Stomach (tissue), 9 donors: ENCODE measurements around the gene CHCHD6. TPM values are rescaled to one million over a fixed set of nuclear protein-coding genes. Genes with fewer than 3 reads are reported as not detected.

Source experiments
- DNase-seq, 2 donors: peaks; one replicate each; pipeline versions ENCODE4 v3.0.0 to v3.0.0-alpha.2; 2013 to 2019
- H3K27ac ChIP-seq, 5 donors: fragments of 200-600 bp in 4 of 5; sonication (generic) in 4 of 5; one replicate each; pipeline ENCODE4 v1.5.1; 2013 to 2019; ENCODE audit warnings: mild to moderate bottlenecking in 1 of 5, moderate library complexity in 1 of 5
- H3K27me3 ChIP-seq, 3 donors: fragments of 200-600 bp; sonication (generic); one replicate each; pipeline ENCODE4 v1.5.1; 2017 to 2019; ENCODE audit warnings: mixed run types in 1 of 3
- H3K36me3 ChIP-seq, 4 donors: fragments of 200-600 bp; sonication (generic); 1 replicate in 3 of 4; 2 replicates in 1 of 4; pipeline ENCODE4 v1.5.1; 2016 to 2019
- H3K4me1 ChIP-seq, 4 donors: fragments of 200-600 bp; sonication (generic); one replicate each; pipeline ENCODE4 v1.5.1; 2016 to 2019
- H3K4me3 ChIP-seq, 4 donors: fragments of 200-600 bp; sonication (generic) in 3 of 4; one replicate each; pipeline ENCODE4 v1.5.1; 2016 to 2019; ENCODE audit warnings: mild to moderate bottlenecking in 1 of 4
- H3K9me3 ChIP-seq, 4 donors: fragments of 200-600 bp; sonication (generic); one replicate each; pipeline ENCODE4 v1.5.1; 2016 to 2019
- EP300 ChIP-seq: sonication (generic); formaldehyde crosslinking; IDR thresholded peaks from one replicate; pipeline ENCODE4 v1.6.1; 2017; ENCODE audit warnings: antibody characterized with exemption
- POLR2A ChIP-seq, 4 donors: fragments of 450-650 bp; IDR thresholded peaks; one replicate each; pipeline ENCODE4 v1.6.1; 2016; ENCODE audit warnings: antibody characterized with exemption in 4 of 4, control low read depth in 2 of 4, mild to moderate bottlenecking in 1 of 4, moderate library complexity in 1 of 4
- POLR2AphosphoS5 ChIP-seq, 3 donors: sonication (generic); formaldehyde crosslinking; IDR thresholded peaks; one replicate each; pipeline ENCODE4 v1.6.1; 2016; ENCODE audit warnings: antibody characterized with exemption in 3 of 3
- WGBS, 5 donors: extraction: QIAGEN DNeasy Blood & Tissue Kit in 3 of 5; methylation state at CpG; one replicate each; pipeline versions ENCODE4 v1.1.5 to v1.1.7; 2013 to 2018; 5-methylcytosine and 5-hydroxymethylcytosine counted together
- intact Hi-C: fragments of 100-400 bp; cut with DNase I; formaldehyde crosslinking; loops from one replicate; pipeline ENCODE4 v1.15.1; 2023; ENCODE audit warnings: low total_unique reads
- polyA plus RNA-seq, 3 donors: library from polyadenylated mRNA; stranded (reverse); fragments of 200-250 nt; gene quantifications; one replicate each; pipeline ENCODE4 v1.2.3, GENCODE V29; 2013
- total RNA-seq, 5 donors: library from RNA; depleted of rRNA; stranded (reverse); fragments of >200 nt; gene quantifications; one replicate each; pipeline versions ENCODE4 v1.1.0 to v1.2.3, GENCODE V29; 2014 to 2016
- TF ChIP-seq, protein P1 (sequence below), 7 experiments: fragments of 450-650 bp in 4 of 7; fragments of 200-600 bp in 3 of 7; sonication (generic) in 3 of 7; IDR thresholded peaks; one replicate each; pipeline ENCODE4 v1.5.1; 2016 to 2019; ENCODE audit warnings: antibody characterized with exemption in 7 of 7, control low read depth in 2 of 7, mild to moderate bottlenecking in 1 of 7
- donor health status: healthy with polysubstance abuse.
- donor health status: Bipolar disorder and iron deficiency.
- donor health status: healthy.

CHCHD6 gene
- total and polyA plus RNA-seq, 8 donors, result 4.0 to 40.8 (median 11.9) TPM; not detected in 1

DNA sequence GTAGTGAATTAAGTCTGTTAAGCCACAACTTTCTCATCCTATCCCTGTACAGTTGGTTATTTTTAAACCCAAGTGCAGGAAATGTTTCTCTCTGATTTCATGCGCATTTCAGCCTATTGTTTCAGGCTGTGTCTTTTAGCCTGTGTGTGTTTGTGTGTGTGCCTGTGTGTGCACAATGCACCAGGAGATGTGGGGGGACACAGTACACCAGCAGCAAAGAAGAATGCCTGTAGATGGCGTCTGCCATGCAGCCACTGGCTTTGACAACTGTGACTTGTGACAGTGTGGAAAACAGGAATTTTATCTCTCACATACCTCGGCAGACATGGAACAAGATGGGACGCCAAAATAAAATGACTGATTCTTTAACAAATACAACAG, 235.3 kb downstream of the CHCHD6 start:
- WGBS, 5 donors, result 70 to 74% (median 70%) methylated on average over 4 of the region's 4 CpGs
- intact Hi-C loops, result no loop called here
- Histone ChIP-seq H3K4me1 (no peaks in the 10 kb centered on the region), H3K9me3 (no peaks in the 10 kb centered on the region), H3K27ac (no peak overlapping the region), H3K4me3 (no peak overlapping the region), H3K36me3 (no peaks in the 10 kb centered on the region), H3K27me3 (no peaks in the 10 kb centered on the region)
- TF ChIP-seq, protein P1, sequence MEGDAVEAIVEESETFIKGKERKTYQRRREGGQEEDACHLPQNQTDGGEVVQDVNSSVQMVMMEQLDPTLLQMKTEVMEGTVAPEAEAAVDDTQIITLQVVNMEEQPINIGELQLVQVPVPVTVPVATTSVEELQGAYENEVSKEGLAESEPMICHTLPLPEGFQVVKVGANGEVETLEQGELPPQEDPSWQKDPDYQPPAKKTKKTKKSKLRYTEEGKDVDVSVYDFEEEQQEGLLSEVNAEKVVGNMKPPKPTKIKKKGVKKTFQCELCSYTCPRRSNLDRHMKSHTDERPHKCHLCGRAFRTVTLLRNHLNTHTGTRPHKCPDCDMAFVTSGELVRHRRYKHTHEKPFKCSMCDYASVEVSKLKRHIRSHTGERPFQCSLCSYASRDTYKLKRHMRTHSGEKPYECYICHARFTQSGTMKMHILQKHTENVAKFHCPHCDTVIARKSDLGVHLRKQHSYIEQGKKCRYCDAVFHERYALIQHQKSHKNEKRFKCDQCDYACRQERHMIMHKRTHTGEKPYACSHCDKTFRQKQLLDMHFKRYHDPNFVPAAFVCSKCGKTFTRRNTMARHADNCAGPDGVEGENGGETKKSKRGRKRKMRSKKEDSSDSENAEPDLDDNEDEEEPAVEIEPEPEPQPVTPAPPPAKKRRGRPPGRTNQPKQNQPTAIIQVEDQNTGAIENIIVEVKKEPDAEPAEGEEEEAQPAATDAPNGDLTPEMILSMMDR (IDR thresholded peaks at IDR 0.05), result no peak
- TF ChIP-seq EP300 (no peak), POLR2A (IDR thresholded peaks at IDR 0.05) (no peak), POLR2AphosphoS5 (IDR thresholded peaks at IDR 0.05) (no peak)
- DNase-seq, result no peak

DNA sequence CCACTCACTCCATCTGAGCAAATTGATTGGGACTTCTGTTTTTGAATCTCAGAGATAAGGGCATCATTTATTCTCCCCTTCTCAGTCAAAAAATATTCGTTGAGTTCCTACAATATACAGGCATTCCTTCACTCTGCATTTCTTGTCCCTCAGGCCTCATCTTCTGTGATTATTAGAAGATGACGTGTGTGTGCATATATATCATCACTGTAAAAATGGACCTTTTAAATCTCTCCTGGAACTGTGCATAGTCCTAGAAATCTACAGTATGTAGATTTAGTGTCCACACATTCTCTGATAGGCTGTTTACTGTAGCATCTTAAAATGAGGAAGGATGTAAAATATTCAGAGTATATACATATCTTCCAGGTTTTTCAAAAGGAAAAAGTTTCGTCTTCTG, 235.7 kb downstream of the CHCHD6 start:
- WGBS, 5 donors, result 85 to 90% (median 86%) methylated on average over 3 of the region's 3 CpGs
- no peak for DNase-seq
- H3K36me3 ChIP-seq, result no peaks in the 10 kb centered on the region
- TF ChIP-seq, protein P1 (IDR thresholded peaks at IDR 0.05), result no peak
- no peaks in the 10 kb centered on the region for H3K9me3 ChIP-seq
- no peak overlapping the region for H3K4me3 ChIP-seq
- intact Hi-C loops, result no loop called here
- no peaks in the 10 kb centered on the region for H3K27me3 ChIP-seq
- H3K27ac ChIP-seq, result no peak overlapping the region
- no peaks in the 10 kb centered on the region for H3K4me1 ChIP-seq

DNA sequence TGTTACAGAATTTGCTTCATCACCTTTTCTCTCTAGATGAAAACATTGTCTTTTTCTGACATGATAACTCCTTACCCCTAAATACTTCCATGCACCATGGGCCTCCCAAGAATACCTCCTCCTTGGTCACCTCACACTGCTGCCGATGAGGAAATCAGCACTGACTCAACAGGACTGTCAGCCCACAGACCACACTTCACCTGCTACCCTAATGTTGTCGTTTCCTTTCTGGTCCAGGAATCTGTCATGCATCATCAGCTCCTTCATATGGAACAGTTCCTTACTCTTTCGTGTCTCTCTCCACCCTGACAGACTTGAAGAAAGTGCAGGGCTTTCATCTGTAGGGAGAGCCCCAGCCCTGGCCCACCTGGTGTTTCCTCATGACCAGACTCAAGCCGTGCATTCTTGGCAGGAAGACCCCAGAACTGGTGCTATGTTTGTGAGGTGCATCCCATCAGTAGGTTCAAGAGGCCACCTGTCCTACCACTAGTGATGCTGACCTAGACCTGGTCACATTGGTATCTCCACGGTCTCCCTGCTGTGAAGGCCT, 237.8 kb downstream of the CHCHD6 start:
- no peak overlapping the region for H3K27ac ChIP-seq
- H3K4me3 ChIP-seq, result no peak overlapping the region
- intact Hi-C loops, result no loop called here
- no peak for DNase-seq
- H3K4me1 ChIP-seq, result no peaks in the 10 kb centered on the region
- H3K9me3 ChIP-seq, result no peaks in the 10 kb centered on the region
- H3K27me3 ChIP-seq, result no peaks in the 10 kb centered on the region
- WGBS, 5 donors, result 85 to 96% (median 89%) methylated on average over 5 of the region's 5 CpGs
- H3K36me3 ChIP-seq, result no peaks in the 10 kb centered on the region
- no peak for TF ChIP-seq POLR2AphosphoS5 (IDR thresholded peaks at IDR 0.05)
- TF ChIP-seq, protein P1 (IDR thresholded peaks at IDR 0.05), result no peak
- TF ChIP-seq EP300, result no peak
- TF ChIP-seq POLR2A (IDR thresholded peaks at IDR 0.05), result no peak

DNA sequence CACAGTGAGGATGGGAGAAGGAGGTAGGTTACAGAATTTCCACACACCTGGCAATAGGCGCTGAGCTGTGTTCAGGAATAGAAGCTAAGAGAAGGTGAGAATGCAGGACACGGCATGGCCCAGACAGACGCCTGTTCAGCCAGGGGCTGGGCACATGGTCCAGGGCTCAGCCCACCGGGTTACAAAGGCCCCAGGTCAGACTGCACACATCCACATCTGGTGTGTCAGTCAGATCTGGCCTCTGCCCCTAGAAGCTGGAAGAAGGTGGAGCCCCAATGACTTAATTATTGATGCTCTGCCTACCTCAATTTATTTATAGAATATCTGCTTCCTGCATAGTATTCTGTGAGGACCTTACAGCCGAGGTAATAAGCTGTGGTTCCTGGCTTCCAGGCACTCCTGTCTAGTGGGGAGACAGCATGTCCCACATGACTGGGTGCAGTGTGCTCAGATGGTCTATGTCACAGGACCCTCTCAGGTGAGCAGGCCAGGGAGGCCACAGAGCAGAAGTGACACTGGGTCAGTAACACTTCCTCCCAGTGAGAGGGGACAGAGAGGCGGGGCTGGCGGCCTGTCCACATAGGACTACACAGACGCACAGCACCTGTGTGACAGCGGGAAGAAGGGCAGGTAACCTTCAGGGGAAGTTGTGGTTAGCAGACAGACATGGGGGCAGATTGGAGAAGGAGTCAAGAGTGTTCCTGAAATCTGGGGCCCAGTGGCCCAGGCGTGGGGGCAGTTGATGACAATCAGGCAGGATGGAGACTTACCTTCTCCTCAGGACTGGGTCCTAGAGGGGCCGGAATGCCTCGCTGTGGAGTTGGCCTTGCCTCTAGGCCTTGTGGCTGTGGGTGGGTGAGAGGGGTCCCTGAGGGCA, 240.3 kb downstream of the CHCHD6 start:
- H3K4me1 ChIP-seq, result no peaks in the 10 kb centered on the region
- no peak overlapping the region for H3K4me3 ChIP-seq
- H3K9me3 ChIP-seq, result no peaks in the 10 kb centered on the region
- H3K27me3 ChIP-seq, result no peaks in the 10 kb centered on the region
- 87 to 97% (median 94%) methylated on average over 8 to 12 of the region's 12 CpGs for WGBS, 5 donors
- no peak for TF ChIP-seq POLR2AphosphoS5 (IDR thresholded peaks at IDR 0.05)
- TF ChIP-seq EP300, result no peak
- TF ChIP-seq POLR2A (IDR thresholded peaks at IDR 0.05), result no peak
- TF ChIP-seq, protein P1 (IDR thresholded peaks at IDR 0.05), result no peak
- peaks cover 0 to 21% (median 2%) of the 10 kb centered on the region in 4 donors for H3K36me3 ChIP-seq
- no peak overlapping the region for H3K27ac ChIP-seq
- no peak for DNase-seq
- intact Hi-C loops, result no loop called here
